ENCODE data around the gene CDKN2B-AS1.

Gene CDKN2B-AS1

GRCh38 chr9:21995006-21995665 lies 545 bp downstream of the CDKN2B-AS1 start:
- peak overlapping the region; percentile 86 to 98 (median 94) for H3K27ac ChIP-seq
- H3K36me3 ChIP-seq, result peaks cover 0 to 3% (median 1%) of the 10 kb centered on the region in 11 experiments; a peak in 6 of 22 replicates
- H3K4me1 ChIP-seq, result peaks cover 11 to 24% (median 19%) of the 10 kb centered on the region in 10 experiments; a peak in 16 of 20 replicates
- H3K4me2 ChIP-seq, result peak overlapping the region; percentile 86 to 96 (median 89)
- H4K20me1 ChIP-seq, result peaks cover 0 to 44% (median 12%) of the 10 kb centered on the region in 11 experiments; a peak in 9 of 22 replicates
- no peak for TF ChIP-seq Cebpa-rat (IDR thresholded peaks at IDR 0.05)
- H3K9me3 ChIP-seq (replicated peaks in 1 of 11), result peaks cover 1 to 6% (median 4%) of the 10 kb centered on the region in 11 experiments
- peaks cover 71 to 94% (median 85%) of the 10 kb centered on the region in 11 experiments for H3K27me3 ChIP-seq
- peak overlapping the region; percentile 71 to 87 (median 80) for H3K4me3 ChIP-seq
- peak overlapping the region; percentile 90 to 98 (median 94) for H3K9ac ChIP-seq

- peak overlapping the region; percentile 90 to 98 (median 94) for H3K9ac ChIP-seq
- peaks cover 0 to 48% (median 19%) of the 10 kb centered on the region in 11 experiments; a peak in 17 of 22 replicates for H4K20me1 ChIP-seq
- H3K4me2 ChIP-seq, result peak overlapping the region; percentile 86 to 96 (median 89)
- H3K9me3 ChIP-seq (replicated peaks in 1 of 11), result no peaks in the 10 kb centered on the region; a peak in 1 of 22 replicates
- no peaks in the 10 kb centered on the region for H3K36me3 ChIP-seq
- H3K27me3 ChIP-seq, result peaks cover 71 to 94% (median 85%) of the 10 kb centered on the region in 11 experiments
- H3K27ac ChIP-seq, result peak overlapping the region; percentile 86 to 98 (median 94)
- peaks cover 11 to 23% (median 19%) of the 10 kb centered on the region in 10 experiments; a peak in 16 of 20 replicates for H3K4me1 ChIP-seq
- no peak for TF ChIP-seq Cebpa-rat (IDR thresholded peaks at IDR 0.05)
- H3K4me3 ChIP-seq, result peak overlapping the region; percentile 71 to 87 (median 80)
Measured at GRCh38 chr9:21995666-21996398, 1.2 kb downstream of the CDKN2B-AS1 start.

GRCh38 chr9:21996438-21996837 lies 1.8 kb downstream of the CDKN2B-AS1 start:
- peaks cover 71 to 94% (median 85%) of the 10 kb centered on the region in 11 experiments for H3K27me3 ChIP-seq
- peak overlapping the region; percentile 90 to 98 (median 94); a peak in 16 of 22 replicates for H3K9ac ChIP-seq
- no peaks in the 10 kb centered on the region for H3K36me3 ChIP-seq
- peak overlapping the region in 4 of 11 experiments; percentile 94 to 98 (median 96); a peak in 7 of 22 replicates for H3K27ac ChIP-seq
- peaks cover 11 to 23% (median 19%) of the 10 kb centered on the region in 10 experiments; a peak in 16 of 20 replicates for H3K4me1 ChIP-seq
- peak overlapping the region; percentile 86 to 96 (median 89) for H3K4me2 ChIP-seq
- peaks cover 0 to 49% (median 20%) of the 10 kb centered on the region in 11 experiments; a peak in 17 of 22 replicates for H4K20me1 ChIP-seq
- peak overlapping the region; percentile 71 to 87 (median 80); a peak in 14 of 20 replicates for H3K4me3 ChIP-seq
- no peak for TF ChIP-seq Cebpa-rat (IDR thresholded peaks at IDR 0.05)
- H3K9me3 ChIP-seq (replicated peaks in 1 of 11), result no peaks in the 10 kb centered on the region

GRCh38 chr9:21996858-21997257 lies 2.3 kb downstream of the CDKN2B-AS1 start:
- Histone ChIP-seq H3K36me3 (no peaks in the 10 kb centered on the region), H3K27ac (no peak overlapping the region), H3K27me3 (peaks cover 71 to 94% (median 85%) of the 10 kb centered on the region in 11 experiments), H4K20me1 (peaks cover 0 to 51% (median 21%) of the 10 kb centered on the region in 11 experiments; a peak in 17 of 22 replicates), H3K4me2 (peak overlapping the region in 10 of 11 experiments; percentile 86 to 96 (median 89); a peak in 14 of 22 replicates), H3K4me3 (peak overlapping the region in 2 of 10 experiments; percentile 85 to 87; a peak in 2 of 20 replicates), H3K9me3 (replicated peaks in 1 of 11) (no peaks in the 10 kb centered on the region), H3K4me1 (peaks cover 8 to 23% (median 18%) of the 10 kb centered on the region in 10 experiments; a peak in 15 of 20 replicates), H3K9ac (no peak overlapping the region)
- TF ChIP-seq Cebpa-rat (IDR thresholded peaks at IDR 0.05), result no peak

- H3K4me3 ChIP-seq, result no peak overlapping the region
- H3K9ac ChIP-seq, result no peak overlapping the region
- H4K20me1 ChIP-seq, result peaks cover 5 to 53% (median 26%) of the 10 kb centered on the region in 11 experiments; a peak in 17 of 22 replicates
- H3K4me1 ChIP-seq, result peaks cover 8 to 23% (median 18%) of the 10 kb centered on the region in 10 experiments; a peak in 15 of 20 replicates
- peaks cover 77 to 96% (median 91%) of the 10 kb centered on the region in 11 experiments for H3K27me3 ChIP-seq
- no peak overlapping the region for H3K27ac ChIP-seq
- no peaks in the 10 kb centered on the region for H3K9me3 ChIP-seq (replicated peaks in 1 of 11)
- H3K4me2 ChIP-seq, result peak overlapping the region in 1 of 11 experiments; percentile 86; a peak in 1 of 22 replicates
- TF ChIP-seq Cebpa-rat (IDR thresholded peaks at IDR 0.05), result no peak
- no peaks in the 10 kb centered on the region for H3K36me3 ChIP-seq
Measured at GRCh38 chr9:21997480-21997879, 2.9 kb downstream of the CDKN2B-AS1 start.

GRCh38 chr9:21998026-21998425 lies 3.4 kb downstream of the CDKN2B-AS1 start:
- Histone ChIP-seq H3K4me3 (no peak overlapping the region), H4K20me1 (peaks cover 5 to 59% (median 31%) of the 10 kb centered on the region in 11 experiments; a peak in 17 of 22 replicates), H3K36me3 (peaks cover 0 to 2% (median 0%) of the 10 kb centered on the region in 11 experiments; a peak in 2 of 22 replicates), H3K9ac (no peak overlapping the region), H3K9me3 (replicated peaks in 1 of 11) (no peaks in the 10 kb centered on the region), H3K27me3 (peaks cover 78 to 96% (median 91%) of the 10 kb centered on the region in 11 experiments), H3K4me1 (peaks cover 8 to 23% (median 18%) of the 10 kb centered on the region in 10 experiments; a peak in 15 of 20 replicates), H3K27ac (no peak overlapping the region), H3K4me2 (no peak overlapping the region)
- no peak for TF ChIP-seq Cebpa-rat (IDR thresholded peaks at IDR 0.05)

GRCh38 chr9:22002038-22002437 lies 7.4 kb downstream of the CDKN2B-AS1 start:
- H3K27me3 ChIP-seq, result peaks cover 92 to 97% (median 93%) of the 10 kb centered on the region in 11 experiments

More at GRCh38 chr9:22002038-22002437, 7.4 kb downstream of the CDKN2B-AS1 start:
- H3K36me3 ChIP-seq, result peaks cover 0 to 40% (median 0%) of the 10 kb centered on the region in 11 experiments; a peak in 7 of 22 replicates
- peaks cover 0 to 34% (median 0%) of the 10 kb centered on the region in 10 experiments; a peak in 5 of 20 replicates for H3K4me1 ChIP-seq
- no peak for TF ChIP-seq Cebpa-rat (IDR thresholded peaks at IDR 0.05)
- peaks cover 0 to 17% (median 0%) of the 10 kb centered on the region in 11 experiments; a peak in 7 of 22 replicates for H3K9me3 ChIP-seq (replicated peaks in 1 of 11)
- peaks cover 27 to 75% (median 65%) of the 10 kb centered on the region in 11 experiments for H4K20me1 ChIP-seq
- no peak overlapping the region for H3K27ac ChIP-seq
- no peak overlapping the region for H3K4me2 ChIP-seq
- H3K4me3 ChIP-seq, result no peak overlapping the region
- H3K9ac ChIP-seq, result no peak overlapping the region

Data from BLaER1 treated with 17β-estradiol and CSF1 and Interleukin-3, amounts not matched to agents 10 nM and 100 nM (cell line).